SK-N-MC (cell line): ENCODE measurements around the gene MMEL1.

ENCODE experiments used
- EZH2 ChIP-seq: fragments of 200-600 bp; sonication (generic); IDR thresholded peaks from one replicate; pipeline ENCODE4 v1.6.1; 2017; ENCODE audit warnings: antibody characterized with exemption
- FOXP2 ChIP-seq: optimal IDR thresholded peaks from 2 replicates; pipeline ENCODE3; 2011; ENCODE audit warnings: mild to moderate bottlenecking, moderate library complexity; ENCODE audit not compliant: insufficient read depth; ENCODE audit errors: extremely low read length, control extremely low read depth
- POLR2AphosphoS5 ChIP-seq: IDR thresholded peaks from 2 replicates; pipeline ENCODE4 v1.6.1; 2012; ENCODE audit warnings: mild to moderate bottlenecking, low read depth, low read length, borderline replicate concordance

GRCh38 chr1:2627746-2628145 is 5.1 kb downstream of the MMEL1 start:
- TF ChIP-seq EZH2 (no peak), POLR2AphosphoS5 (no peak), FOXP2 (no peak)
